Activated CD8-positive, alpha-beta memory T cell treated with anti-CD3 and anti-CD28 coated beads, Interleukin-2, amount 50 U/mL, for 1 hour (primary cell): ENCODE data around the gene SLC16A12.

Source experiments
- DNase-seq: peaks from one replicate; pipeline ENCODE4 v3.0.0-alpha.2; 2020; ENCODE audit errors: extremely low read depth

The SLC16A12 gene

DNA sequence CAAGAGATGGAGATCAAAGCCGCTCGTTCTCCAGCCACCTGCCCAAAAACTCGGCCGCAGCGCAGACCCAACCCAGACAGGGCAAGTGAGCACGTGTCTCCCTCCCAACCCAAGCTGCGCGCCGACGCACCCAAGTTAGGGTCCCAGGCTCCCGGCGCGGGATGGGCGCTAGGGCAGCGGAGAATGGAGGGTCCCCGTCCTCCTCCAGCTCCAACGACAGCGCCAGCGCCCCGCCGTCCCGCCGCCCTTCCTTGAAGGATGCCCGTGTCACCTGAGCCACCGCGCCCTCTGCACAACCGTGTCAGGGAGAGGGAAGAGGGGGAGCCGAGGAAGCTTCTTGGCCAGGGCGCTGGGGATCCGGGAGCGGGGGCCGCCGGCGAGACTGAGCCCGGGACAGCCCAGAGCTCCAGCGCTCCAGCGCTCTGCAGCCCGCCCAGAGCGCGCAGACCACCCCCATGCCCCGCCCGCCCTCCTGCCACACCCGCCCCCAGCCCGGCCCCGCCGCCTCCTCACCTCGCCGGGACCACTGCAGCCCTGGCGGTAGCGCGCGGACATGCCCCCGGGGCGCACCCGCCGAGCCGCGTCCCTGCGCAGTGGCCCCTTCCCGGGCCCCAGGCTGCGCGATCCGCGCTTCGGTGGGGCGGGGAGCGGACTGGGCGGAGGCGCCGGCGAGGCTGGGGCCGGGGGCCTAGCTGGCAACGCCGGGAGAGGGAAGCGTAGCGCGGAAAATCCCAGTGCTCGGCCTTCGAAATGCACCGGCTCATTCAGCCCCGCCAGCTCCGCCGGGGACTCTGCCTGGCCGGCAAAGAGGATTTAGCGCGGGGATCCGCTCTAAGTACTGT, at the start of gene SLC16A12:
TSS of gene SLC16A12 (minus strand) at position 424 of the 842 bp plus-strand sequence. CDS start 73,016 bp downstream, outside the sequence.
- DNase-seq, result no peak

GRCh38 chr10:89582022-89582421, 46.6 kb upstream of the SLC16A12 start:
- DNase-seq, result no peak

DNA sequence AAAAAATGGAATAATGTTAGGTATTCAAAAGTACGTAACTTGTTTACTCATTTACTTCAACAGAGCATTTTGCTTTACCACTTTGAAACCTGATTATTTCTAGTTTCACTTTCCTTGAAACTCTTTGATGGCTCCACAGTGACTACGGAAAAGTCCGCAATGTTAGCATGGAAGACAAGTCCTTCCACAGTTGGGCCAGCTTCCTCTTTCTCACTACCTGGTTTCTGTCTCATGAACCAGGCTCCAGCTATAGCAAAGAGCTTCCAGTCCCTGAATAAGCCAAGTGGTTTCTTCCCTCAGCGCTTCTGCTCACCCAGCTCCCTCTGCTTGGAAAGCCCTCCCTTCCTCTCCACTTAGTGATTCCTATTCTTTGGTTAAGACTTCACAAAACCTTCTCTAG, 44.8 kb upstream of the SLC16A12 start:
- no peak for DNase-seq

DNA sequence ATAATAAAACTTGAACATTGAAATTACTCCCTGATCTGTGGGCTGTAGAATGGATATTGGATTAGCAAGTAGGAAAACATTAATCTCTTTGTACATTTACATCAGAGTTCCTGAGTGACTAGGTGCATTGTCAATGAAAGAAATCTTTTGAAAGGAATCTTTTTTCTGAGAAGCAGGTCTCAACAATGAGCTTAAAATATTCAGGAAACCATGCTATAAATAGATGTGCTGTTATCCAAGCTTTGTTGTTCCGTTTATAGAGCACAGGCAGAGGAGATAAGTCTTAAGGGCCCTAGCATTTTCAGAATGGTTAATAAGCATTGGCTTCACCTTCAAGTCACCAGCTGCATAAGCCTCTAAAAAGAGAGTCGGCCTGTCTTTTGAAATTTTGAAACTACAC, 41.3 kb upstream of the SLC16A12 start:
- no peak for DNase-seq

DNA sequence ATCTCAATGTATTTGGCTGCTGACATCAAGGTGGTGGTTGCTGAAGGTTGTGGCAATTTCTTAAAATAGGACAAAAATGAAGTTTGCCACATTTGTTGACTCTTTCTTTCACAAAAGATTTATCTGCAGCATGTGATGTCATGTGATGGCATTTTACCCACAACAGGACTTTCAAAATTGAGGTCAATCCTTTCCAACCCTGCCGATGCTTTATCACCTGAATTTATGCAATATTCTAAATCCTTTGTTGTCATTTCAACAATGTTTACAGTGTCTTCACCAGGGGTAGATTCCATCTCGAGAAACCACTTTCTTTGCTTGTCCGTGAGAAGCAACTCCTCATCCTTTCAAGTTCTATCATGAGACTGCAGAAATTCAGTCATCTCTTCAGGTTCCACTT, 40.6 kb upstream of the SLC16A12 start:
- no peak for DNase-seq

DNA sequence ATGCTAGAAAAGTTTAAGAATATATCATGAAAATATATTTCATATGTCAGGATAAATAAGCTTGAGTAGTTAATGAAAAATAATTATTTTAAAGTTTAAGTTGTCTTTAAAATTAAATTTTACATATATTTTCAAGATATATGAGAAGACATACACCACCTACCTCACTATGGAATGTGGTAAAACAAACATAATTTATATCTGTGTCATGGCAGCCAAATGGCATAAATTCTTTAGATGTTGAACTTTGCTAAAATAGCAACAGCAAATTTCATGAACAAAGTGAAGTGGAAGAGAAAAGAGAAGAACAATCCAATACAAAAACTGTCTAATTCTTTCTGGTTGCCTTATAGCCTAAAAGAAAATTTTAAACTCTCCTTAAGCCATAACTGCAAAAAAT, 39.6 kb upstream of the SLC16A12 start:
- DNase-seq, result no peak

GRCh38 chr10:89574368-89574767, 39.0 kb upstream of the SLC16A12 start:
- DNase-seq, result no peak

DNA sequence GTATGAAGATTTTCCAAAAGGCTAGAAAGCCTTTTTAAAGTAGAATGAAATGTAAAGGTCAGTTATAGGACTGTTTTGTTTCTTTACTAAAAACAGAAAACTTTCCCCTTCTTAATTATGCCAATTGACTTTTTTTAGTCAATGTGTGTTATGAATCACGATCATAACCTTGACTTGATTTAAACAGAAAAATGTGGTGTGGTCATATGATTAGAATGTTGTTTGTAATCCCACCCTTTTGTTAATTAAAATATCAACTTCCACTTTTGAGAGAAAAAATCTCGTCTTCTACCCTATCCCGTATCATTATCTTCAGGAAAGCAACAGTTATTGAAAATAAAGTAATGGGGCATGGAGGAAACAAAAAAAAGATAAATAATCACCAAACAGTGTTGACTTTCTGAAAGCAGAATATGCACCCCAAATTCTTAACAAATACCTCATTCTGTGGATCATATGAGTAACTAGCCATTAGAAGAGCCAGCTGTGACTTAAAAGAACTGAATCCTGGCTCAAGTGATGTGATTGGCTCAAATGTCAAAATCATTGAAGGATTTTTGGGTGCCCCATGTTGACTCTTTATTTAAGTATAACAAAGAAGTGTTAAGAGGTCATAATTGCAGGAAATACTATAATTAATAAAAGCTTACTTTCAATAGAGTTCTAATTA, 32.3 kb upstream of the SLC16A12 start:
- no peak for DNase-seq

DNA sequence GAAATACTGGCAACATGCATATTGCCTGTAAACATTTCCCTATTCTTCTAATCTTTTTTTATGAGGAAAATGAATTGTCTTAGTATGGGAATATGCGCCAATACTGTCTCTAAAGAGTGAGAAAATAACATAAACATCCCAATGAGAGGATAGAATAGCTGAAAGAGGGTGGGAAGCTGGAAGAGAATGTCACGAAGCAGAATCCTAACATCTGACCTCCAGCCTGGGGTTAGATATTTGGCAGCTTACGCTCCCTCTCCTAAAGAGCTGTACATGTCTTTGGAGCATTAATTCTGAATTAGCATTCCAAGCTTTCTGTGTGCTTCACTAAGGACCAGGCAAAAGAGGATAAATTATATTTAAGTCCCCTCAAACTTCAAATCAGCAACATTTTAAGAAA, 31.6 kb upstream of the SLC16A12 start:
- no peak for DNase-seq

DNA sequence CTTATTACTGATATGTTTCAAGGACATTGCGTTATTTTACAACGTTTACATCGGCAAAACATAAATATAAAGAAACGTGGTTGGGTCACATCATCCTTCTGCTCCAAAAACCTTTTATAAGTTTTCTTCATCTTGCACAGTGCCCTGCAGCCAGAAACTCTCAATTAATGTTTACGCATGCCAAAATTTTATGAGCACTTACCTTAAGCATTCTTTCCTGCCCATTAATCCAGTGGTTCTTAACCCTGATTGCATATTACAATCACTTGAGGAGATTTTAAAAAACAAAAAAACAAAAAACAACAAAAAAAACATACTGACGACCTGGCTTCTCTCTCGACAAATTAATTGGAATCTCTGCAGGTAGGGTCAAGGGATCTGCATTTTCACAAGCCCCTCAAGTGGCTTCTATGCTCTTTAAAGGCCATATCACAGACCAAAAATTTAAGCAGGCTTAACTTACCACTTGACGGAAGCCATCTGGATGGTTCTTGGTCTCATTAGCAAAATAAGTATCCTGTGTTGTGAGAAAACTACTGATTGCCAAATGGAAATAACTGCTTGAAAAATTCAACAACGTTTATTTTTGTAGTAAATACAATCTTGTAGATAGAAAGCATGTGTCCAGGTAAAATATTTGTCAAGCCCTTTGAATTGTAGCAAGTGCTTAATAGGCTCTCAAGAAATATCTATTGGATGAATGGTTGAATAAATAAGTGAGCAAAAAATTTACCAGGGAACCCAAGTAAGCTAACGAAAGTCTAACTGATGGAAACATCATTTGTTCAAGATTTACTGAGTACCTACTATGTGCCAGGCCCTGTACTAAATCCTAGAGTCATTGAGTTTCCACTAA, 30.9 kb upstream of the SLC16A12 start:
- DNase-seq, result no peak

DNA sequence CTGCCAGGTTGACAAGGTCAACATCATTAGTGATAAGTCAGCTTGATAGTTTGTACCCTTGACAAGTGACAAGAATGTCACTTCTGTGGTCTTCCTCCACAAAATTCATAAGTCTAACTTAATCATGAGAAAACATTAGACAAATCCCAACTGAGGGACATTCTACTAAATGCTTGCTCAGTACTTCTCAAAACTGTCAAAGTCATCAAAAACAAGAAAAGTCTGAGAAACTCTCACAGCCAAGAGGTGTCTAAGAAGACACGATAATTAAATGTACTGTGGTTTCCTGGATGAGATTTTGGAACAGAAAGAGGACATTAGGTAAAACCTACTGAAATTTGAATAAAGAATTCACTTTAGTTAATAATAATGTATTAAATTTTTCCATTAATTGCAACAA, 29.8 kb upstream of the SLC16A12 start:
- DNase-seq, result no peak

DNA sequence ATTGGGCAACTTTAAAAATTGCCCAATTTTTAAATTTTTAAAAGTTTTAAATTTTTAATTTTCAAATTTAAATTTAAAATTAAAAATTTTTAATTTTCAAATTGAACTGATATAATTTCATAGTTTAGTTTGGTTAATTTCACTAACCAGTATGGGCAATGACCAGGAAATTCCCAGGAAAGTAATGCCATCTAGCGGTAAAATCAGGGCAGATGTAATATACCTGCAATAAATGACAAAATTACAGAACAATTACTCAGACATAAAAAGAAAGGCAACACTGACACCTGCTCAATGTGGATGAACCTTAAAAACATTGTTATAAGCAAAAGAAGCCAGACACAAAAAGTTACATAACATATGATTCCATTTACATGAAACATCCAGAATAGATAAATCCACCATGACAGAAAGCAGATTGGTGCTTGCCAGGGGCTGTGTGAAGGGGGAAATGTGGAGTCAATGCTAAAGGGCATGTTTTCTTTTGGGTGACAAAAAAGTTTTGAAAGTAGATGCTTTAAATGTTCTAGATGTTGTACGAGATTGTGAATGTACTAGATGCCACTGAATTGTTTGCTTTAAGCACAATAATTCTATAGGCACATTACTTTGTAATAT, 28.6 kb upstream of the SLC16A12 start:
- DNase-seq, result no peak

DNA sequence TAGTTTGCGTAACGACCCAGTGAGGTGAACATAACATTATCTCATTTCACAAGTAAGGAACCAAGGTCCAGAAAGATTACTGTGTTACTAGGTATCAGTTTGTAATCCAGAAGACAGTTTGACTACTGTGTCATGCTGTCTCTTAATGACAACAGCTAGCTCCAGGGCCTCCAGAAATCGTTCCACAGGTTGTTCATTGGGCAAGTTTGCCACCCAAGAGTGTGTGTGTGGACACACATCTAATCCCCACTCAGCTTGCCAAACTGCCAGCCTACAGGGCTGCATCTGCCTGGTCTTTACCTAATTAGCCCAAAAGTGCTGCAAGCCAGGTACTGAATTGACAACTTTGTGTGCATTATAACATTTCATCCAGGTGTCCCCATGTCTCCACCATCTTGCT, 27.9 kb upstream of the SLC16A12 start:
- no peak for DNase-seq

- DNase-seq, result no peak
Measured at GRCh38 chr10:89556600-89556999, 21.2 kb upstream of the SLC16A12 start.

DNA sequence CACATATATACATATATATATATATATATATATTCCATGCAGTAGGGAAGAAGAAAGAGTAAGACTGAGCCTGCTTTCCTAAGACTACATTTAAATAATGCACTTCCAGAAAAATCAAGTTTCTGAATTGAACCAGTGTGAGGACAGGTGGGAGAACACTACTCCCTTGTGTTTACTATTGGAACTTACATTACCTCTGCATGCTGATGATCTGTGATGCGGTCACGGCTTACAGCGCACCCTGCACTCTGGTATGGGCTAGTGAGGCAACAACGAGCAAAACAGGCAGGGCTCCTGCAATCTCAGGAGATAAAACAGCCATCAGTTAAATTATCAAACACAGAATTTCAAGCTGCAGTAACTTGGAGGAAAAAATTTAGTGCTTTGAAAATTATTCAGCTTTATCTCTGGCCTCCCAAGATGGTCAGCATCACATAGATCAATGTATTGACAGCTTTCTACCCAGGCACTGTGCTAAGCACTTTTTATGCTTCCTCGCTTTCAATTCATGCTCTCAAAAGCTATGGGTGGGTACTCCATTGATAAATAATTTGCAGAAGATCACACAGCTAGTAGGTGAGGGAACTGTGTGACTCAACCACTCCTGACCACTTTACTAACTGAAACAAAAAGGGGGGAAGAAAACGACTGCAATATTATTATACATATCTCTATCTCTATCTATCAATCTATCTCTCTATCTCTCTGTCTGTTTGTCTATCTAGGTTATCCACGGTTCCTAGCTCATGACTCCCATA, 20.5 kb upstream of the SLC16A12 start:
- DNase-seq, result no peak

GRCh38 chr10:89554433-89554832, 19.0 kb upstream of the SLC16A12 start:
- DNase-seq, result no peak

GRCh38 chr10:89553064-89553734, 17.8 kb upstream of the SLC16A12 start:
- DNase-seq, result no peak

- DNase-seq, result no peak
Measured at GRCh38 chr10:89552213-89552612, 16.8 kb upstream of the SLC16A12 start.

- DNase-seq, result no peak
Measured at GRCh38 chr10:89550509-89550908, 15.1 kb upstream of the SLC16A12 start.

GRCh38 chr10:89549510-89549909, 14.1 kb upstream of the SLC16A12 start:
- DNase-seq, result no peak

DNA sequence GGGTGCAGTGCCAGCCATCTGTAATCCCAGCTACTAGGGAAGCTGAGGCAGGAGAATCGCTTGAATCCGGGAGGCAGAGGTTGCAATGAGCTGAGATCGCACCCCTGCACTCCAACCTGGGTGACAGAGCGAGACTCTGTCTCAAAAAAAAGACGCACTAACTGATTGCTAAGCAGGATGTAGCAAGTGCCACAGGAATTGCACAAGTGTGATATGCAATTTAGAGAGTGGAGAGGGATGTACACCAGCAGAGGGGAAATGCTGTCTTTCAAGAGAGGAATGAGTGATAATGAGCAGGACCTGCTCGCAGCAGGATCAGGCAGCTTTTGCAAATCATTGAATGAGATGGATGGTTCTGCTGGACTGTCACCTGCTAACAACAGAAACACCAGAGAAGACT, 13.3 kb upstream of the SLC16A12 start:
- no peak for DNase-seq
